Endothelial cell of umbilical vein (primary cell): Measurements from ENCODE around the gene EEFSEC.

ENCODE experiments used
- EZH2 ChIP-seq: IDR thresholded peaks from 2 replicates; pipeline ENCODE4 v1.6.1; 2012; ENCODE audit warnings: borderline replicate concordance, low read depth, mild to moderate bottlenecking, moderate library complexity, low read length, inconsistent platforms; ENCODE audit not compliant: severe bottlenecking
- POLR2AphosphoS5 ChIP-seq: IDR thresholded peaks from 2 replicates; pipeline ENCODE4 v1.6.1; 2012; ENCODE audit warnings: low read depth, mild to moderate bottlenecking, control low read depth, low read length, moderate library complexity; ENCODE audit not compliant: insufficient read depth
- TF ChIP-seq, protein P1 (sequence below), 2 donors: IDR thresholded peaks; 1 replicate in 1 of 2; 2 replicates in 1 of 2; pipeline ENCODE4 v1.5.1; 2011; ENCODE audit warnings: low read length in 2 of 2, mild to moderate bottlenecking in 2 of 2, moderate library complexity in 2 of 2, control low read depth in 1 of 2, inconsistent platforms in 1 of 2, low read depth in 1 of 2; ENCODE audit not compliant: insufficient read depth in 1 of 2; ENCODE audit errors: extremely low read depth in 1 of 2

DNA sequence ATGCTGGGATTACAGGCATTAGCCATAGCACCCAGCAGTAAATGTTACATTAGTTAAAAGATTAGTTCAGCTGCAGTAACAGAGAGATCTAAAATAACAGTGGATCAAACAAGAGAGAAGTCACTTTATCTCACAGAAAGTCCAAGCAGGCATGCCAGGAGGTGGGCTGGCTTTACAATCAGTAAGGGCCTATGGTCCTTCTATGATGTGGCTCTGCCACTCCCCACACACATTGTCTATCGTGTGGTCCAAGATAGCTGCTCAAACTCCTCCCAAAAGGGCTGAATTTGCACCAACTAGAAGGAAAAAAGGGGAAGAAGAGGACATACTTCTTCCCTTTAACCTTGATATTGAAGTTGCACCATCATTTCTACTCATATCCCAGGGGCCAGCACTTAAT is 25.0 kb upstream of the EEFSEC start:
- TF ChIP-seq POLR2AphosphoS5 (no peak), EZH2 (no peak)
- TF ChIP-seq, protein P1, sequence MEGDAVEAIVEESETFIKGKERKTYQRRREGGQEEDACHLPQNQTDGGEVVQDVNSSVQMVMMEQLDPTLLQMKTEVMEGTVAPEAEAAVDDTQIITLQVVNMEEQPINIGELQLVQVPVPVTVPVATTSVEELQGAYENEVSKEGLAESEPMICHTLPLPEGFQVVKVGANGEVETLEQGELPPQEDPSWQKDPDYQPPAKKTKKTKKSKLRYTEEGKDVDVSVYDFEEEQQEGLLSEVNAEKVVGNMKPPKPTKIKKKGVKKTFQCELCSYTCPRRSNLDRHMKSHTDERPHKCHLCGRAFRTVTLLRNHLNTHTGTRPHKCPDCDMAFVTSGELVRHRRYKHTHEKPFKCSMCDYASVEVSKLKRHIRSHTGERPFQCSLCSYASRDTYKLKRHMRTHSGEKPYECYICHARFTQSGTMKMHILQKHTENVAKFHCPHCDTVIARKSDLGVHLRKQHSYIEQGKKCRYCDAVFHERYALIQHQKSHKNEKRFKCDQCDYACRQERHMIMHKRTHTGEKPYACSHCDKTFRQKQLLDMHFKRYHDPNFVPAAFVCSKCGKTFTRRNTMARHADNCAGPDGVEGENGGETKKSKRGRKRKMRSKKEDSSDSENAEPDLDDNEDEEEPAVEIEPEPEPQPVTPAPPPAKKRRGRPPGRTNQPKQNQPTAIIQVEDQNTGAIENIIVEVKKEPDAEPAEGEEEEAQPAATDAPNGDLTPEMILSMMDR (IDR thresholded peaks at IDR 0.05; ENCODE audit: extremely low read depth in 1 of 2, insufficient read depth in 1 of 2, low read depth in 1 of 2, low read length in 2 of 2): no peak
